ENCODE data around the gene DOCK9.

- no peak for TF ChIP-seq EZH2 (IDR thresholded peaks at IDR 0.05; ENCODE audit: borderline replicate concordance, low read depth, low read length, poor library complexity, severe bottlenecking)
- no peak for TF ChIP-seq CTCF (conservative IDR thresholded peaks at IDR 0.05; ENCODE audit: low read depth, low read length)
These were observed 1.3 kb upstream of the DOCK9 start for GRCh38 chr13:98979012-98979660.

All from A673 (cell line).